ENCODE results near the gene RAX. TPM values are rescaled to one million over a fixed set of nuclear protein-coding genes. Genes with fewer than 3 reads are reported as not detected.
A peak's percentile ranks its signal among the peaks of the same experiment; 100 is the strongest.

Gene RAX
- total RNA-seq: not detected
- polyA plus RNA-seq: under 1 TPM in 1 of 2 donors, not detected in 1; 0.02 TPM
- long read RNA-seq, donor 1: 0 reads
- long read RNA-seq, donor 2: 0 reads
- long read RNA-seq, donor 3: 0 reads
- long read RNA-seq, donor 4: 0 reads
- long read RNA-seq, donor 5: 0 reads

GRCh38 chr18:59272891-59273758, at the start of gene RAX:
Gene RAX (minus strand): TSS chr18:59273454. CDS start chr18:59273206, 248 bp downstream.
- DNase-seq (peak in 1 of 3 donors; percentile 50), ATAC-seq (ENCODE audit: insufficient read depth, low FRiP score) (peak; percentile 9)
- peaks cover 21 to 92% (median 88%) of the 10 kb centered on the region in 3 donors for H3K27me3 ChIP-seq (ENCODE audit: control insufficient read depth in 3 of 3, insufficient read depth in 3 of 3, low read length in 2 of 3)
- peak within 1 kb of the TSS; percentile 5 for H3K4me3 ChIP-seq
- TF ChIP-seq CTCF (IDR thresholded peaks at IDR 0.05; ENCODE audit: control extremely low read depth, extremely low read depth): no peak
- WGBS, 2 donors: 2 to 3% methylated on average over 70 to 88 of the region's 88 CpGs
- H3K36me3 ChIP-seq (ENCODE audit: control insufficient read depth in 4 of 4, insufficient read depth in 4 of 4, low read length in 4 of 4): no peaks in the 10 kb centered on the region
- no peak within 1 kb of the TSS for H3K9ac ChIP-seq (ENCODE audit: insufficient read depth in 1 of 2, low read length in 2 of 2)
- H3K27ac ChIP-seq (ENCODE audit: low read depth in 1 of 2, low read length in 1 of 2): no peak within 1 kb of the TSS
- peaks cover 0 to 14% (median 0%) of the 10 kb centered on the region in 4 donors for H3K9me3 ChIP-seq (ENCODE audit: control insufficient read depth in 4 of 4, insufficient read depth in 3 of 4, low read length in 3 of 4)
- H3K4me1 ChIP-seq (ENCODE audit: control insufficient read depth in 5 of 5, insufficient read depth in 5 of 5, low read length in 5 of 5): peaks cover 0 to 22% (median 4%) of the 10 kb centered on the region in 5 donors

- no peaks in the 10 kb centered on the region for H3K27me3 ChIP-seq (ENCODE audit: control insufficient read depth in 3 of 3, insufficient read depth in 3 of 3, low read length in 2 of 3)
- DNase-seq: no peak
- H3K36me3 ChIP-seq (ENCODE audit: control insufficient read depth in 4 of 4, insufficient read depth in 4 of 4, low read length in 4 of 4): no peaks in the 10 kb centered on the region
- H3K4me3 ChIP-seq: no peak within 1 kb of the TSS
- H3K4me1 ChIP-seq (ENCODE audit: control insufficient read depth in 5 of 5, insufficient read depth in 5 of 5, low read length in 5 of 5): no peaks in the 10 kb centered on the region
- 89 to 92% methylated on average over 4 of the region's 4 CpGs for WGBS, 2 donors
- no peak within 1 kb of the TSS for H3K27ac ChIP-seq (ENCODE audit: low read depth in 1 of 2, low read length in 1 of 2)
- H3K9ac ChIP-seq (ENCODE audit: insufficient read depth in 1 of 2, low read length in 2 of 2): no peak within 1 kb of the TSS
- no peaks in the 10 kb centered on the region for H3K9me3 ChIP-seq (ENCODE audit: control insufficient read depth in 4 of 4, insufficient read depth in 3 of 4, low read length in 3 of 4)
- no peak for TF ChIP-seq CTCF (IDR thresholded peaks at IDR 0.05; ENCODE audit: control extremely low read depth, extremely low read depth)
- ATAC-seq (ENCODE audit: insufficient read depth, low FRiP score): no peak
Measured at GRCh38 chr18:59318460-59319050, 45.3 kb upstream of the RAX start, which contains the start of gene CPLX4. Gene CPLX4 (minus strand): TSS chr18:59318649. CDS start chr18:59318462, 187 bp downstream.

GRCh38 chr18:59311631-59312030, 38.4 kb upstream of the RAX start:
- TF ChIP-seq CTCF (IDR thresholded peaks at IDR 0.05; ENCODE audit: control extremely low read depth, extremely low read depth): no peak
- no peak overlapping the region for H3K9ac ChIP-seq (ENCODE audit: insufficient read depth in 1 of 2, low read length in 2 of 2)
- H3K27ac ChIP-seq (ENCODE audit: low read depth in 1 of 2, low read length in 1 of 2): no peak overlapping the region
- no peak overlapping the region for H3K4me3 ChIP-seq
- H3K4me1 ChIP-seq (ENCODE audit: control insufficient read depth in 5 of 5, insufficient read depth in 5 of 5, low read length in 5 of 5): peaks cover 0 to 8% (median 0%) of the 10 kb centered on the region in 5 donors
- no peaks in the 10 kb centered on the region for H3K36me3 ChIP-seq (ENCODE audit: control insufficient read depth in 4 of 4, insufficient read depth in 4 of 4, low read length in 4 of 4)
- 85 to 87% methylated on average over 7 of the region's 7 CpGs for WGBS, 2 donors
- ATAC-seq (ENCODE audit: insufficient read depth, low FRiP score): no peak
- H3K9me3 ChIP-seq (ENCODE audit: control insufficient read depth in 4 of 4, insufficient read depth in 3 of 4, low read length in 3 of 4): peaks cover 0 to 2% (median 0%) of the 10 kb centered on the region in 4 donors
- H3K27me3 ChIP-seq (ENCODE audit: control insufficient read depth in 3 of 3, insufficient read depth in 3 of 3, low read length in 2 of 3): peaks cover 3 to 16% (median 4%) of the 10 kb centered on the region in 3 donors
- no peak for DNase-seq
